Measurements from ENCODE around the gene APOO.

DNA sequence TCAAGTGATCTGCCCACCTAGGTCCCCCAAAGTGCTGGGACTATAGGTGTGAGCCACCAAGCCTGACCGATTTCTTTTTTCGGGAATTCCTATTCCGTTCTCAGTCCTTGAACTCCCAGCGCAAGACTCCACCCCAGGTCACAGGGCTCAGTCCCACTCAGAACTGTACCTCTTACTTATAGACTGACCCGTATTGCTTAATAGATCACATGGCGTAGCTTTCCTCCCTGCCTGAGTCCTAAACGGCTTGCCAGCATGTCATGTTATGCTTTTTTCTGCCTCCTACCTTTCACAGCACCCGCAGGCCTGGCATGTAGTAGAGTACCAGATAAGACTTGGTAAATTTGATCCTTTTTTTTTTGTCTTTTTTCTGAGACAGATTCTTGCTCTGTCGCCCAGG lies 102.3 kb downstream of the APOO start:
- TF ChIP-seq, protein P1, sequence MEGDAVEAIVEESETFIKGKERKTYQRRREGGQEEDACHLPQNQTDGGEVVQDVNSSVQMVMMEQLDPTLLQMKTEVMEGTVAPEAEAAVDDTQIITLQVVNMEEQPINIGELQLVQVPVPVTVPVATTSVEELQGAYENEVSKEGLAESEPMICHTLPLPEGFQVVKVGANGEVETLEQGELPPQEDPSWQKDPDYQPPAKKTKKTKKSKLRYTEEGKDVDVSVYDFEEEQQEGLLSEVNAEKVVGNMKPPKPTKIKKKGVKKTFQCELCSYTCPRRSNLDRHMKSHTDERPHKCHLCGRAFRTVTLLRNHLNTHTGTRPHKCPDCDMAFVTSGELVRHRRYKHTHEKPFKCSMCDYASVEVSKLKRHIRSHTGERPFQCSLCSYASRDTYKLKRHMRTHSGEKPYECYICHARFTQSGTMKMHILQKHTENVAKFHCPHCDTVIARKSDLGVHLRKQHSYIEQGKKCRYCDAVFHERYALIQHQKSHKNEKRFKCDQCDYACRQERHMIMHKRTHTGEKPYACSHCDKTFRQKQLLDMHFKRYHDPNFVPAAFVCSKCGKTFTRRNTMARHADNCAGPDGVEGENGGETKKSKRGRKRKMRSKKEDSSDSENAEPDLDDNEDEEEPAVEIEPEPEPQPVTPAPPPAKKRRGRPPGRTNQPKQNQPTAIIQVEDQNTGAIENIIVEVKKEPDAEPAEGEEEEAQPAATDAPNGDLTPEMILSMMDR (IDR thresholded peaks at IDR 0.05), result no peak
- TF ChIP-seq ESRRA (IDR thresholded peaks at IDR 0.05; ENCODE audit: borderline replicate concordance, low read length), result no peak
